ENCODE data around the gene RASGEF1C.

Gene RASGEF1C

GRCh38 chr5:180233729-180234128, 24.7 kb upstream of the RASGEF1C start:
- Histone ChIP-seq H3K4me1 (ENCODE audit: control insufficient read depth in 5 of 5, insufficient read depth in 5 of 5, low read length in 5 of 5) (no peaks in the 10 kb centered on the region), H3K36me3 (ENCODE audit: control insufficient read depth in 5 of 5, insufficient read depth in 5 of 5, low read length in 5 of 5) (peaks cover 30 to 69% (median 49%) of the 10 kb centered on the region in 5 donors), H3K27me3 (ENCODE audit: control insufficient read depth in 5 of 5, insufficient read depth in 4 of 5, low read length in 5 of 5) (no peaks in the 10 kb centered on the region), H3K9ac (ENCODE audit: low read length in 5 of 5) (no peak overlapping the region), H3K27ac (ENCODE audit: low read depth, low read length) (no peak overlapping the region), H3K4me3 (ENCODE audit: low read depth in 1 of 5, low read length in 5 of 5) (no peak overlapping the region), H3K9me3 (ENCODE audit: control insufficient read depth in 5 of 5, low read length in 5 of 5) (peaks cover 0 to 34% (median 4%) of the 10 kb centered on the region in 5 donors)

- Histone ChIP-seq H3K36me3 (ENCODE audit: control insufficient read depth in 5 of 5, insufficient read depth in 5 of 5, low read length in 5 of 5) (peaks cover 8 to 34% (median 31%) of the 10 kb centered on the region in 5 donors), H3K9me3 (ENCODE audit: control insufficient read depth in 5 of 5, low read length in 5 of 5) (peaks cover 0 to 54% (median 12%) of the 10 kb centered on the region in 5 donors), H3K4me3 (ENCODE audit: low read depth in 1 of 5, low read length in 5 of 5) (no peak overlapping the region)
Measured at GRCh38 chr5:180230017-180230416, 21.0 kb upstream of the RASGEF1C start.

GRCh38 chr5:180222056-180222455, 13.0 kb upstream of the RASGEF1C start:
- Histone ChIP-seq H3K36me3 (ENCODE audit: control insufficient read depth in 5 of 5, insufficient read depth in 5 of 5, low read length in 5 of 5) (peaks cover 0 to 5% (median 0%) of the 10 kb centered on the region in 5 donors), H3K9ac (ENCODE audit: low read length in 5 of 5) (no peak overlapping the region), H3K9me3 (ENCODE audit: control insufficient read depth in 5 of 5, low read length in 5 of 5) (peaks cover 12 to 72% (median 60%) of the 10 kb centered on the region in 5 donors)

More at GRCh38 chr5:180230017-180230416, 21.0 kb upstream of the RASGEF1C start:
- Histone ChIP-seq H3K4me1 (ENCODE audit: control insufficient read depth in 5 of 5, insufficient read depth in 5 of 5, low read length in 5 of 5) (no peaks in the 10 kb centered on the region), H3K9ac (ENCODE audit: low read length in 5 of 5) (no peak overlapping the region), H3K27ac (ENCODE audit: low read depth, low read length) (no peak overlapping the region), H3K27me3 (ENCODE audit: control insufficient read depth in 5 of 5, insufficient read depth in 4 of 5, low read length in 5 of 5) (no peaks in the 10 kb centered on the region)

GRCh38 chr5:180217797-180218196, 8.8 kb upstream of the RASGEF1C start:
- peak overlapping the region in 1 of 5 donors; percentile 26 for H3K4me3 ChIP-seq (ENCODE audit: low read depth in 1 of 5, low read length in 5 of 5)

More at GRCh38 chr5:180222056-180222455, 13.0 kb upstream of the RASGEF1C start:
- Histone ChIP-seq H3K27ac (ENCODE audit: low read depth, low read length) (no peak overlapping the region), H3K4me3 (ENCODE audit: low read depth in 1 of 5, low read length in 5 of 5) (peak overlapping the region in 2 of 5 donors; percentile 10 to 26), H3K4me1 (ENCODE audit: control insufficient read depth in 5 of 5, insufficient read depth in 5 of 5, low read length in 5 of 5) (no peaks in the 10 kb centered on the region), H3K27me3 (ENCODE audit: control insufficient read depth in 5 of 5, insufficient read depth in 4 of 5, low read length in 5 of 5) (no peaks in the 10 kb centered on the region)

GRCh38 chr5:180216646-180217171, 7.7 kb upstream of the RASGEF1C start:
- H3K27me3 ChIP-seq (ENCODE audit: control insufficient read depth in 5 of 5, insufficient read depth in 4 of 5, low read length in 5 of 5) = peaks cover 5 to 16% (median 5%) of the 10 kb centered on the region in 5 donors
- H3K9me3 ChIP-seq (ENCODE audit: control insufficient read depth in 5 of 5, low read length in 5 of 5) = peaks cover 17 to 68% (median 56%) of the 10 kb centered on the region in 5 donors
- H3K36me3 ChIP-seq (ENCODE audit: control insufficient read depth in 5 of 5, insufficient read depth in 5 of 5, low read length in 5 of 5) = no peaks in the 10 kb centered on the region
- peak overlapping the region in 1 of 5 donors; percentile 29 for H3K4me3 ChIP-seq (ENCODE audit: low read depth in 1 of 5, low read length in 5 of 5)
- H3K9ac ChIP-seq (ENCODE audit: low read length in 5 of 5) = no peak overlapping the region
- no peak overlapping the region for H3K27ac ChIP-seq (ENCODE audit: low read depth, low read length)
- peaks cover 0 to 3% (median 0%) of the 10 kb centered on the region in 5 donors for H3K4me1 ChIP-seq (ENCODE audit: control insufficient read depth in 5 of 5, insufficient read depth in 5 of 5, low read length in 5 of 5)

More at GRCh38 chr5:180217797-180218196, 8.8 kb upstream of the RASGEF1C start:
- Histone ChIP-seq H3K9ac (ENCODE audit: low read length in 5 of 5) (no peak overlapping the region), H3K27ac (ENCODE audit: low read depth, low read length) (no peak overlapping the region), H3K27me3 (ENCODE audit: control insufficient read depth in 5 of 5, insufficient read depth in 4 of 5, low read length in 5 of 5) (peaks cover 0 to 6% (median 0%) of the 10 kb centered on the region in 5 donors), H3K4me1 (ENCODE audit: control insufficient read depth in 5 of 5, insufficient read depth in 5 of 5, low read length in 5 of 5) (peaks cover 0 to under 1% (median 0%) of the 10 kb centered on the region in 5 donors), H3K36me3 (ENCODE audit: control insufficient read depth in 5 of 5, insufficient read depth in 5 of 5, low read length in 5 of 5) (no peaks in the 10 kb centered on the region), H3K9me3 (ENCODE audit: control insufficient read depth in 5 of 5, low read length in 5 of 5) (peaks cover 17 to 79% (median 62%) of the 10 kb centered on the region in 5 donors)

GRCh38 chr5:180215783-180216630, 7.0 kb upstream of the RASGEF1C start:
- no peaks in the 10 kb centered on the region for H3K36me3 ChIP-seq (ENCODE audit: control insufficient read depth in 5 of 5, insufficient read depth in 5 of 5, low read length in 5 of 5)
- H3K27ac ChIP-seq (ENCODE audit: low read depth, low read length) = no peak overlapping the region
- peaks cover 17 to 63% (median 52%) of the 10 kb centered on the region in 5 donors for H3K9me3 ChIP-seq (ENCODE audit: control insufficient read depth in 5 of 5, low read length in 5 of 5)
- peaks cover 0 to 3% (median 0%) of the 10 kb centered on the region in 5 donors for H3K4me1 ChIP-seq (ENCODE audit: control insufficient read depth in 5 of 5, insufficient read depth in 5 of 5, low read length in 5 of 5)
- peak overlapping the region in 1 of 5 donors; percentile 56 for H3K9ac ChIP-seq (ENCODE audit: low read length in 5 of 5)
- peak overlapping the region in 2 of 5 donors; percentile 6 to 29 for H3K4me3 ChIP-seq (ENCODE audit: low read depth in 1 of 5, low read length in 5 of 5)
- H3K27me3 ChIP-seq (ENCODE audit: control insufficient read depth in 5 of 5, insufficient read depth in 4 of 5, low read length in 5 of 5) = peaks cover 7 to 19% (median 10%) of the 10 kb centered on the region in 5 donors

- Histone ChIP-seq H3K9ac (ENCODE audit: low read length in 5 of 5) (no peak overlapping the region), H3K4me3 (ENCODE audit: low read depth in 1 of 5, low read length in 5 of 5) (peak overlapping the region in 1 of 5 donors; percentile 6), H3K9me3 (ENCODE audit: control insufficient read depth in 5 of 5, low read length in 5 of 5) (peaks cover 16 to 55% (median 43%) of the 10 kb centered on the region in 5 donors), H3K27me3 (ENCODE audit: control insufficient read depth in 5 of 5, insufficient read depth in 4 of 5, low read length in 5 of 5) (peaks cover 13 to 25% (median 16%) of the 10 kb centered on the region in 5 donors), H3K36me3 (ENCODE audit: control insufficient read depth in 5 of 5, insufficient read depth in 5 of 5, low read length in 5 of 5) (no peaks in the 10 kb centered on the region), H3K4me1 (ENCODE audit: control insufficient read depth in 5 of 5, insufficient read depth in 5 of 5, low read length in 5 of 5) (peaks cover 0 to 3% (median 0%) of the 10 kb centered on the region in 5 donors), H3K27ac (ENCODE audit: low read depth, low read length) (no peak overlapping the region)
Measured at GRCh38 chr5:180214870-180215770, 6.1 kb upstream of the RASGEF1C start.

- Histone ChIP-seq H3K4me1 (ENCODE audit: control insufficient read depth in 5 of 5, insufficient read depth in 5 of 5, low read length in 5 of 5) (peaks cover 0 to 7% (median 0%) of the 10 kb centered on the region in 5 donors), H3K27ac (ENCODE audit: low read depth, low read length) (no peak overlapping the region), H3K36me3 (ENCODE audit: control insufficient read depth in 5 of 5, insufficient read depth in 5 of 5, low read length in 5 of 5) (no peaks in the 10 kb centered on the region), H3K9ac (ENCODE audit: low read length in 5 of 5) (no peak overlapping the region), H3K9me3 (ENCODE audit: control insufficient read depth in 5 of 5, low read length in 5 of 5) (peaks cover 9 to 42% (median 30%) of the 10 kb centered on the region in 5 donors), H3K4me3 (ENCODE audit: low read depth in 1 of 5, low read length in 5 of 5) (no peak overlapping the region), H3K27me3 (ENCODE audit: control insufficient read depth in 5 of 5, insufficient read depth in 4 of 5, low read length in 5 of 5) (peaks cover 13 to 30% (median 17%) of the 10 kb centered on the region in 5 donors)
Measured at GRCh38 chr5:180213657-180214207, 4.7 kb upstream of the RASGEF1C start.

GRCh38 chr5:180213256-180213600, 4.2 kb upstream of the RASGEF1C start:
- Histone ChIP-seq H3K27ac (ENCODE audit: low read depth, low read length) (no peak overlapping the region), H3K4me3 (ENCODE audit: low read depth in 1 of 5, low read length in 5 of 5) (no peak overlapping the region), H3K9me3 (ENCODE audit: control insufficient read depth in 5 of 5, low read length in 5 of 5) (peaks cover 9 to 38% (median 26%) of the 10 kb centered on the region in 5 donors), H3K9ac (ENCODE audit: low read length in 5 of 5) (no peak overlapping the region), H3K36me3 (ENCODE audit: control insufficient read depth in 5 of 5, insufficient read depth in 5 of 5, low read length in 5 of 5) (no peaks in the 10 kb centered on the region), H3K27me3 (ENCODE audit: control insufficient read depth in 5 of 5, insufficient read depth in 4 of 5, low read length in 5 of 5) (peaks cover 16 to 34% (median 20%) of the 10 kb centered on the region in 5 donors), H3K4me1 (ENCODE audit: control insufficient read depth in 5 of 5, insufficient read depth in 5 of 5, low read length in 5 of 5) (peaks cover 0 to 12% (median 4%) of the 10 kb centered on the region in 5 donors)

Data from subcutaneous abdominal adipose tissue (tissue), 5 donors.